Calu3 (cell line): ENCODE data around the gene MBNL1. TPM values are rescaled to one million over a fixed set of nuclear protein-coding genes. Genes with fewer than 3 reads are reported as not detected.
A peak's percentile ranks its signal among the peaks of the same experiment; 100 is the strongest.

Experiments
- BruUV-seq: library from RNA; stranded (reverse); fragments of 400-500 nt; replicated peaks from 2 replicates; lab custom pipeline; 2021; lab: Mats Ljungman, UMichigan
- CTCF ChIA-PET: fragments of 300-600 bp; sonication (Branson Sonifier 250); formaldehyde crosslinking; loops from one replicate; lab custom pipeline; 2022; ENCODE audit warnings: antibody characterized with exemption; lab: Charles Lee
- DNase-seq: peaks from one replicate; pipeline ENCODE4 v3.0.0; 2022
- H3K27ac Mint-ChIP-seq: one replicate; pipeline ENCODE4 v1.8.0; 2022; ENCODE audit warnings: mixed read lengths; ENCODE audit not compliant: unreplicated experiment
- H3K27me3 Mint-ChIP-seq: one replicate; pipeline ENCODE4 v1.8.0; 2022; ENCODE audit warnings: mixed read lengths; ENCODE audit not compliant: unreplicated experiment
- H3K36me3 Mint-ChIP-seq: one replicate; pipeline ENCODE4 v1.8.0; 2022; ENCODE audit warnings: mild to moderate bottlenecking, moderate library complexity, mixed read lengths; ENCODE audit not compliant: insufficient read depth, unreplicated experiment
- H3K4me1 Mint-ChIP-seq: one replicate; pipeline ENCODE4 v1.8.0; 2022; ENCODE audit warnings: mild to moderate bottlenecking, low read depth, mixed read lengths; ENCODE audit not compliant: unreplicated experiment
- H3K4me3 Mint-ChIP-seq: one replicate; pipeline ENCODE4 v1.8.0; 2022; ENCODE audit warnings: mild to moderate bottlenecking, low read depth, moderate library complexity, mixed read lengths; ENCODE audit not compliant: unreplicated experiment
- H3K9me3 Mint-ChIP-seq: one replicate; pipeline ENCODE4 v1.8.0; 2022; ENCODE audit warnings: low read depth, mixed read lengths; ENCODE audit not compliant: unreplicated experiment
- CTCF ChIP-seq: fragments of 200-600 bp; IDR thresholded peaks from one replicate; pipeline ENCODE4 v1.8.0; 2022; ENCODE audit warnings: antibody characterized with exemption; ENCODE audit not compliant: unreplicated experiment
- intact Hi-C: fragments of 100-400 bp; cut with micrococcal nuclease; formaldehyde crosslinking; loops from one replicate; pipeline ENCODE4 v1.10.0; 2022; ENCODE audit not compliant: unreplicated experiment
- total RNA-seq: library from RNA; stranded (reverse); gene quantifications from 2 replicates; pipeline ENCODE4 v1.2.3, GENCODE V29; 2022

MBNL1 gene
- total RNA-seq, 1 experiment from 2014 or later: 183 TPM

GRCh38 chr3:152384412-152384811 is 115.7 kb downstream of the MBNL1 start:
- Mint-ChIP-seq H3K9me3 (no peaks in the 10 kb centered on the region), H3K4me1 (peaks cover 65% of the 10 kb centered on the region), H3K27me3 (no peaks in the 10 kb centered on the region), H3K4me3 (no peak overlapping the region), H3K27ac (peak overlapping the region; percentile 27), H3K36me3 (peaks cover 6% of the 10 kb centered on the region)
- BruUV-seq: no TSS peak
- intact Hi-C loops: loop anchor here (2.0 to 10.0 kb wide), 2 partner anchors 50 to 114 kb away; no protein-coding TSS in a partner anchor
- CTCF ChIA-PET: no interaction called here
- DNase-seq: no peak
- no peak for TF ChIP-seq CTCF

- no peak for TF ChIP-seq CTCF
- BruUV-seq: no TSS peak
- no peak for DNase-seq
- intact Hi-C loops: loop anchor here (2.0 to 10.0 kb wide), 3 partner anchors 49 to 115 kb away; no protein-coding TSS in a partner anchor
- Mint-ChIP-seq H3K9me3 (no peaks in the 10 kb centered on the region), H3K27me3 (no peaks in the 10 kb centered on the region), H3K27ac (peak overlapping the region; percentile 45), H3K36me3 (peaks cover 6% of the 10 kb centered on the region), H3K4me1 (peaks cover 64% of the 10 kb centered on the region), H3K4me3 (no peak overlapping the region)
- CTCF ChIA-PET: interaction anchor here (1.4 kb wide), 1 partner anchor 57 kb away, joined by 3 read pairs; no protein-coding TSS in a partner anchor
These were observed 117.0 kb downstream of the MBNL1 start for GRCh38 chr3:152385761-152386160.

- Mint-ChIP-seq H3K9me3 (no peaks in the 10 kb centered on the region), H3K4me3 (no peak overlapping the region), H3K36me3 (peaks cover 6% of the 10 kb centered on the region), H3K27me3 (no peaks in the 10 kb centered on the region), H3K27ac (peak overlapping the region; percentile 45), H3K4me1 (peaks cover 69% of the 10 kb centered on the region)
- intact Hi-C loops: loop anchor here (5.0 to 10.0 kb wide), 2 partner anchors 49 to 79 kb away; no protein-coding TSS in a partner anchor
- CTCF ChIA-PET: interaction anchor here (1.4 kb wide), 1 partner anchor 57 kb away, joined by 3 read pairs; no protein-coding TSS in a partner anchor
- TF ChIP-seq CTCF: no peak
- DNase-seq: no peak
- BruUV-seq: no TSS peak
These were observed 117.5 kb downstream of the MBNL1 start for GRCh38 chr3:152386208-152386607.

- Mint-ChIP-seq H3K4me1 (peaks cover 77% of the 10 kb centered on the region), H3K9me3 (no peaks in the 10 kb centered on the region), H3K4me3 (no peak overlapping the region), H3K36me3 (no peaks in the 10 kb centered on the region), H3K27me3 (no peaks in the 10 kb centered on the region), H3K27ac (peak overlapping the region; percentile 53)
- intact Hi-C loops: loop anchor here (2.0 to 10.0 kb wide), 3 partner anchors 46 to 81 kb away; no protein-coding TSS in a partner anchor
- no peak for TF ChIP-seq CTCF
- CTCF ChIA-PET: interaction anchor here (1.0 to 1.4 kb wide), 3 partner anchors 10 to 29 kb away, joined by 3 to 5 read pairs (median 4); no protein-coding TSS in a partner anchor
- DNase-seq: no peak
- no TSS peak for BruUV-seq
These were observed 119.9 kb downstream of the MBNL1 start for GRCh38 chr3:152388631-152389030.
